Ramos (cell line): Measurements from ENCODE around the gene ATG2A.

ENCODE experiments used
- in situ Hi-C: fragments of 300-500 bp; cut with MboI; formaldehyde crosslinking; loops from one replicate; pipeline ENCODE4 v1.14.3; 2022; ENCODE audit warnings: low sequenced_read_pairs; ENCODE audit not compliant: unreplicated experiment

The ATG2A gene

DNA sequence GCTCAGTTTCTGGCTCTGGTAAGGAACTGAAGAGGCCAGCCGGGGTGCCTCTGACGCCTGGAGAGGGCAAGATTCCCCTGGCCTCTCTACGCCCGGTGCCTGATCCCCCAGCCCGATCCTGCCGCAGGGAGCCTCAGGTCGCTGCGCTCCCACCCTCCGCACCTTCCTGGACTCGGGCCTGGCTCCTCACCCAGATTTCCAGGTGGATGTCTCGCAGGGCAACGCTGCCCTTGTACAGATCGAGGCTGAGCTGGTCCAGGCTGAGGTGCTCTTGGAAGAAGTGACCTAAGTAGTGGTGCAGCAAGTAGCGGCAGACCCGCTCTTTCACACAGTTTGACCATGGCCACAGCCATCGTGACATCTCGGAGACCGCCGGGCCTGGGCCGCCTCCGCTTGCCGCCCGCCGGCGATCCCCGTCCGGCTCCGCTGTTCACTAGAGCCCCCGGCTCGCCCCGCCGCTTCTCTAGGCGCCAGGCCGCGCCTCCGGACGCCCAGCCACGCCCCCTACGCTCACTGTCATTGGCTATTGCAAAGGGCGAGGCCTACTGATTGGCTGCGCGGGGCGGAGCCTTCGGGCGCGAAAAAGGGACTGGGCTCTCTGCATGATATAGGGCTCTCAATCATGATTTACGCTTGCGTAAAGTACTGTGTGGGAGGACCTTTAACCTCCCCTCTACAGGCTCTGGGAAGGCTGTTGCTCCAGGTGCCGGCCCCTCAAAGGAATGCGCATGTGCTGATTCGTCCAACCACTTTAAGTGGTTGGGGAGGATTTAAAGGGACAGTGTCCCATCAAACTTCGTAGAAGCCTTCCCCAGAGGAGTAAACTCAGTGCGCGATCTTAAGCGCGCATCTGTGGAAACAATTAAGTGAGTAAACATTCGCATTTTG, at the start of gene ATG2A:
ATG2A (minus strand) TSS at position 435 of the 888 bp plus-strand sequence; CDS start at position 361, 74 bp downstream.
- in situ Hi-C loops = no loop called here

DNA sequence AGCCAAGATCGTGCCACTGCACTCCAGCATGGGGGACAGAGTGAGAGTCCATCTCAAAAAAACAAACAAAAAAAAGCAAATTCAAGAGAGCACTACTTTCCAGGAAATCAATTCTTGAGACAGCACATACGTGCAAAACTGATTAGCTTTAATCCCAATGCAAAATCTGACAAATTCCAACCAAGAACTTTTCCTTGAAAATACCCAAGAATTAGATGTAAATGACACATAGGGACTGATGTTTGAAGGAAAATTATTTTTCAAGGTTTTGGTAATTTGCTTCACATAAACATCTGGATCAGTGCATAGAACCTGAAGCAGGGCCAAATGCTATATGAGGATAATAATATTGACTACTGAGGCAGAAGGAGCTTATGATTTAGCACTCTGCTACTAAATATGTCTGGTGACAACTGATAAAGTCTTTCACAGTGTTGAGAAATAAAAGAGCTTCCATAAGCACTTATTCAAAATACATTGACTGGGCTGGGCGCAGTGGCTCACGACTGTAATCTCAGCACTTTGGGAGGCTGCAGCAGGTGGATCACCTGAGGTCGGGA, 46.1 kb upstream of the ATG2A start:
- in situ Hi-C loops = no loop called here

DNA sequence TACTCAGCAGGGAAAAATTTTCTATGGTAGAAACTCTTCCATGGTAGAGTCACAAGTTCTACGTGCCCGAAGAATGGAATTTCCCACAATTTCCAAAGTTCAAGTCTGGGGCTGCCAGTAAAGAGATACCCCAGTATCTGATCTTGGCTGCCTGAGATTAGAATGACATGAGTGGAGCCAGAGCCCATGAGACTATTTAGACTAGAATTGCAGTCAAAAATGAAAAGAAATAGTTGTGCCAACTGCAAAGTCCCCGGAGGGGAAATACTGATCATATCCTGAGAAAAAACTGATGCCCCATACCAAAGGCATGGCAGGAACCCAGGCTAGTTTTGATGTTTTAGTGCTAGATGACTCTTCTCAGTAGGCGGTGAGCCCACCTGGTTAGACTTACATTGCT, 43.7 kb upstream of the ATG2A start:
- in situ Hi-C loops = no loop called here

DNA sequence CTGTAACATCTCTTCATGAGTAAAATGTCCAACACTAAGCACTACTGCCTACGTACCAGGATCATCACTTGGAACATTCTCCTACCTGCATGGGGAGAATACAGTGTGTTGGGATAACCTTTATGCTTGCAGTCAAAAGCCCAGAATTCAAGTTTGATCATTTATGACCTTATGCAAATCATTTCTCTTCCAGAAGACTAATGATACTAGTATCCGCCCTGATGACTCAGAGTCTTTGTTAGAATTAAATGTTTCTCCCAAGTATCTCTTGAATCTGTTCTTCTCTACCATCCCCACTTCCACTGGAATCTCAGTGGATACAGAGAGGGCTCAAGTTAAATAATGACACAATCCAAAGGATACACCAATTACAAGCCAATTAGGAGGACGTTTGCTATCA, 42.5 kb upstream of the ATG2A start:
- in situ Hi-C loops = no loop called here

DNA sequence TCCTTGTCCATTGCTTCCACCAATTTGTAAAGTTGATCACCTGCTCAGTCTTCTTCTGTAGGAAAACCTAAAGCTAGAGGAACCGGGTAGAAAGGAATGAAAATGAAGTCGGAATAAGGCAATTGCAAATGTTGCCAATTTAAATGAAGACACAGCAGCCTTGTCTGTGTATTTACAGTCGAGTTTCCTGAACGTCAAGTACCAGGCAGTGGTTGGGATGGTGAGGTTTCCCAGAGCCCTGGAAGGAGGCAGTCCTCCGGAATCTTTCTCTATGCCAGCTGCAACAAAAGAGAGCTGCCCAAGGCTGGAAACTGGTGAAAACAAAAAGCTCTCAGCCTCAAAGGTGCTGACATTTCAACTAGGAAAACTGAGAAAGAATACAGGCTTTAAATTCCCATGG, 37.2 kb upstream of the ATG2A start:
- in situ Hi-C loops = no loop called here

DNA sequence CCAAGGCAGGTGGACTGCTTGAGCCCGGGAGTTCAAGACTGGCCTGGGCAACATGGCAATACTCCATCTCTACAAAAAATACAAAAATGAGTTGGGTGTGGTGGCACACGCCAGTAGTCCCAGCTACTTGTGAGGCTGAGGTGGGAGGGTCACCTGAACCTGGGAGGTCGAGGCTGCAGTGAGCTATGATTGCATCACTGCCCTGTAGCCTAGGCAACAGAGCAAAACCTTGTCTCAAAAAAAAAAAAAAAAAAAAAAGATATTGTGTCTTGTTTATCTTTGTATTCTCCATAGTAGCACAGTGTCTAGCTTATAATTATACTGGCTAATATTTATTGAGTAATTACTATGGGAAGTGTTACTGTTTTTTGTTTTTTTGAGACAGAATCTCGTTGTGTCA, 34.5 kb upstream of the ATG2A start:
- in situ Hi-C loops = no loop called here

DNA sequence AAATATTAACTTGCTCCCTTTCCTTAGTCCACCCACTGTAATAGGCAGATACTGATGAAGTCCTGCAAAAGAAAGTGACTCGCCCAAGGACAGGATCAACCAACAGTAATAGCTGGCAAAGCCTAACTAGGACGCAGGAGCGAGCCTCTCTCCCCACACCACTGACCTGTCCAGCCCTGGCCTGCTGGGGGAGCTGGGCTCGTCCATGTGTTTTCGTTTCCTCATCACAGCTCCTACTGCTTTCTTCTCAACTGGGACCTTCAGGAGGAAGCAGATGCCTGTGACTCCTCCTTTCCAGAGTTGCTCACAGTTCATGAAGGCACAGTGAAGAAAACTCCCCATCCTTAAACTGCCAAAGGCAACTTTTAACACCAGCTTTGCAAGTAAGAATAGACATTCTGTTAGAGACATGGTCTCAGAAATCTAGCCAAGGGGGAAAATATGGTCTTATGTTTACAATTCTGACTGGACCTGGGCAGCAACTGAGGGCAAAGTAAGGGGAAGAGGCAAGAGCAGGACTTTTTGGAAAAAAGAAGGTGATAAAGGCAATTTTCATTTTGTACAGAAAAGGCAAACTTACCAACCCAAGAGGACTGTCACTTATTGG, 30.3 kb upstream of the ATG2A start:
- in situ Hi-C loops = no loop called here

DNA sequence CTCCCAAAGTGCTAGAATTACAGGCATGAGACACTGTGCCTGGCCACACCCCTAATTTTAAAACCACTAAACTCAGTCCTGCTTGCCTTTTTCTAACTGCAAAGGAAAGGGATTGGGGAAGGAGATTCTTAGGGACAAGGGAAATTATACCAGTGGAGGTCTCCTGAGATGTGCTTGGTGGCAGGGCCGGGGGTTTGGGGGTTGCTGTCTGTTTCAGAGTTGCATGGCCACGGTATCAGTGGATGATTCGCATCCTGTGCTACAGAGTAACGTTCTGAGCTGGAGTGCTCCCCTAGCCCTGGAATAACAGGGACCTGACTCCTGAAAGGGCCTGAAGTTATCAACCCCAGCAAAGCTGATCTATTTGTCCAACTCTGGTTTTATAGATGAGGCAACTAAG, 19.5 kb upstream of the ATG2A start:
- in situ Hi-C loops = no loop called here

DNA sequence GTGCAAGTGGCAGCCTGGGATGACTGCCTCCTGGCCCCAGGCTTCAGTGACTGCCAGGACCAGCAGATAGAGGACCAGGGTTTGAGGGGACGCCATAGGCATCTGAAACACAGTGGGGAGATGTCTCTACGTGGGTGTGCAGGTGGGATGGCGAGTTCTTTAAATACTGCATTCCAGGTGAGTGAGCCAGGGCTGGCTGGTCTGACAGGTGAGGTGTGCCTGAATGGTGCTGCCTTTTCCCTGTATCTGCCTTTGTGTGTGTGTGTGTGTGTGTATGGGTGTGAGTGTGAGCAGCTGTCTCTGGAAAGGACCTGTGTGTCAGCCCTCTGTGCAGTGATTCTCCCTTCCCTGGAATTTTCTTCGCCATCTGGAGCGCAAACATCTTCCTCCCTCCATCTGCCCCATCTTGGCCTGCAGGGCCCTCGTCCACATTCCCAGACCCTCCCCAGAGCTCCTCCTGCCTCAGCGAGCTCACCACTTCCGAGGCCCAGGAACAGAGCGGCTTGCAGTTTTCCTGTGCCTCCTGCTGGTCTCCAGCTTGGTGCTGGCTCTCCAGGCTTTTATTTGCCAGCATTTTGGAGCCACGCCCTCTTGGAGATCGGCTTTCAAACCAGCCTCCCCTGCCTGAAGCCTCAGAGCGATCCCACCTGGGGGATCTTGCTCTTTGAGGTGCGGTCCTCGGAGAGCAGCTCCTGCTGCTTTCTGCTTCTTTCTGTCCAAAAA, 18.5 kb upstream of the ATG2A start, which contains the start of gene GPHA2:
GPHA2 (minus strand) TSS at position 535 of the 723 bp plus-strand sequence; CDS start at position 102, 433 bp downstream.
- in situ Hi-C loops = no loop called here

DNA sequence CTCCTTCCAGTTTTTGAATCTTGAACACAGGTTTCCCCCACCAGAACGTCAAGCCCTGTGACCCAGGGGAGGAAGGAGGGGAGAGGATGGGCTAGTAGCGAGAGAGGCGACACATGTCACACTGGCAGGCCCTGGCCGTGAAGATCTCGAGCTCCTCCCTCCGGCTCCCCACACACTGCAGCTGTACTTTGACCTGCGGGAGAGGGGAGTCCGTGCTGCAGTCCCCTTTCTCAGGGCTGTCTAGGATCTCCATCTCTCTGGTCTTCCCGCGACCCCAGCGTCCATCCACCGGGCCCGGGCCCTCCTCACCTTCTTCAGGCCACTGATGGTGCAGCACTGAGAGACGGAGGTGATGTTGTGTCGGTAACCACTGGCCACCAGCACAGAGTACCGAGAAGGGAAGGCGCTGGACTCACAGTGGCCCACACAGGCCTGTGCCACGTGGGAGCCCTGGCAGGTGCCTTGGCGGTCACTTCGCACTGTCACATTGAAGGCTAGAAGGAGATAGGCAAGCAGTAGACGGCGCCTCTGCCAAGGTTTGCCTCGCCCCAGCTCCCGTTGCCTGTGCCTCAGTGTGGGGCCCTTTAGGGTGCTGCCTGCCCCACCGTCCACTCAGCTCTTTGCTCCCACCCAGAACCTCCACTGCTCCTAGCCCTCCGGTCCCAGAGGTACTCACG, 17.8 kb upstream of the ATG2A start:
- in situ Hi-C loops = no loop called here

DNA sequence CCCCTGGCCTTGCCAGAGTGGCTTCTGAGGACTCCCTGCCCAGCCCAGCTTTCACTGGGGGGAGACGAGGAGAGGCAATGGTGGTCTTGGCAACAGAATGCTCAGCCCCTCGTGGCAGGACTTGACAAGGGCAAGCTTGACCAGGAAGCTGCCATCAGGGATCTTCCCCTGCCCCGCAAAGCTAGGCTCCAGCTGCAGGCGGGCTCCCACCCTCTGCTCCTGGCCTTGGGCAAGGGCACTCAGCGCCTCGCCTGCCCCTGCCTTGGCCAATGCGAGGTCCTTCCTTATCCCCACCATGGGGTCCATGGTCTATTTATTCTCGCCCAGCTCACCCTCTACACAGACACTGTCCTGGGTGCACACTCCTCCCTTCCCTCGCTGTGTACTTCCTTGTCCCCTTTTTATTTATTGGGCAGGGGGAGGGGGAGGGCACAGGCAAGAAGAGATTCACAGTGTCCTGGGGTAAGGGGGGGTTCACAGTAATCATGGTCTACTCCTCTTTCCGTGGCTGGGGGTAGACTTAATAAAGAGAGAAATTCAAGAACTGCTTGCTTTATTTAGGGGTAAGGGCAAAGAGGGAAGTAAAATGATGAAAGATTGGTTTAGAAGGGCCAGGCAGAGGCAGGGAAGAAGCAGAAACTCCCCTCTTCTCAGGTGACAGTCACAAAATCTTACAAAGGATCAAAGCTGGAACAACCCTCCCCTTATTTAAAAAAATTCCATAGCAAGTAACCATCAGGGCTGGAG, 17.1 kb upstream of the ATG2A start:
- in situ Hi-C loops = no loop called here

DNA sequence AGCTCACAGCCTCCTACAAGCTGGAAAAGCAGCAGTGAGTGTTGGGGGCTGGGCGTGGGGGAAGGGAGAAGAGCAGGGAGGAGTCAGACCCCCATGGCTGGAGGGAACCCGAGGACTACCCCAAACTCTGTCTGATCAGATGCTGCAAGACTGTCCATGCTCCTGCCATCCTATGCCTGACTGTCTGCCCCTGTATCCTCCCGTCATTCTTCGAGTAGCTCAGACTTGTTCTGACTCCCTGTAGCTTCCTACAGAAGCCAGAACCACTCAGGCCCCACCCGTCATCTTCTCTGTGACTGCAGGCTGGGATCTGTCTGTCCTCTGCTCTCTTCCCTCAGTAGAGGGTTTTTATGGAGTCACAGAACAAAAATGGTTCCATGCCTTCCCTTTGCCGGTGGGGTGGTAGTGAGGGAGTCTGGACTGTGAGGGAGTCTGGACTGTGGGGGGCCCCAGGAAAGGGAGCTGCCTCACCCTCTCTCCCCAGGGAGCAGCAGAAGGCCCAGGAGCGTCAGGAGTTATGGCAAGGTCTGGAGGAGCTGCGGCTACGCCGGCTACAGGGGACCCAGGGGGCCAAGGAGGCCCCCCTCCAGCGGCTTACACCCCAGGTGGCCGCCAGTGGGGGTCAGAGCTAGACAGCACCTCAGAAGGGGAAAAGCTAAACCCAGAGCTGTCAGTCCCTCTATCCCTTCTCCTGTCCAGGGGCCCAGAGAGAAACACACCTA, 16.4 kb upstream of the ATG2A start:
- in situ Hi-C loops = no loop called here

DNA sequence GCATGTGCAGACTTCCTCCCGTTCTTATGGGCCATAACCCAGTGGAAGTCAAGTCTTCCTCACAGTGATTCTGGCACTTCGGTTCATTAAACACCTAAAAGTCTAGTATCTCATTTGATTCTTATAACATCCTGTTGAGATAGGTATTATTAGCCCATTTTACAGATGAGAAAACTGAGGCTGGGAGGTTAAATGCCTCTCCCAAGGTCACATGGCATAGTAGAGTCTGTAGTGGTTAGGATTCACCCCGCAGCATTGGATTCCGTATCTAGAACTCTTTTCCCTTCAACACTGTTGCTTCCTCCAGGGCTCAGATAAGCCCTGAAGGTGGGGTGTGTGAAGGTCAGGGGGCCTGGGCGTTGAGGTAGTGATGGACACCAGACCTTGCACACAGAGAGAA, 15.3 kb upstream of the ATG2A start:
- in situ Hi-C loops = no loop called here

DNA sequence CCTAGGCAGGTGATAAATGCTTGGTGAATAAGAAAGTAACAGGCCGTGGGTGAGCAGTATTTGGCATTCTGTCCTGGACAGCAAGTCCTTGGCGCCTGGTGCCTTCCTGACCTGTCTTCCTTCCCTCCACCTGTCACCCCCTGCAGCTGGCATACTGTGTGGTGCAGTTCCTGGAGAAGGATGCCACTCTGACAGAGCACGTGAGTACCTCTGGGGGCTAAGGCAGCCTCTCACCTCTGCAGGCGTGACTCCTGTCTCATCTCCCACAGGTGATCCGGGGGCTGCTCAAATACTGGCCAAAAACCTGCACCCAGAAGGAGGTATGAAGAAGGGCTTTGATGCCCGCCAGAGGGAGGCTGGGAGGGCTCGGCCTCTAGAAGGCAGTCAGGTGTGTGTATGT, 14.3 kb upstream of the ATG2A start:
- in situ Hi-C loops = no loop called here

DNA sequence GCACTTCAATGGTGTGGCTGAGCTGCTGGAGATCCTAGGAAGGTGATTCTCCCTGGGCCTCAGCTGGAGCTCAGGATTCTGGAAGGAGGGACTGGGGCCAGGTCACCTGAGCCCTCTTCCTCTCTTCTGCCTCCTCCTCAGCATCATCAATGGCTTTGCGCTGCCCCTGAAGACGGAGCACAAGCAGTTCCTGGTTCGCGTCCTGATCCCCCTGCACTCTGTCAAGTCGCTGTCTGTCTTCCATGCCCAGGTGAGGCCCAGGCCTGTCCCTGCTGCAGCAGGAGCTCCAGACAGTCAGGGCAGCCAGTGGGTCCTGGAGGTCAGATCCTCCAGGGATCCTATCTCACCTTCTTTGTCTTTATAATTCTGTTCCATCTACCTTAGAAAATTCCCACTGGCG, 13.3 kb upstream of the ATG2A start:
- in situ Hi-C loops = no loop called here

DNA sequence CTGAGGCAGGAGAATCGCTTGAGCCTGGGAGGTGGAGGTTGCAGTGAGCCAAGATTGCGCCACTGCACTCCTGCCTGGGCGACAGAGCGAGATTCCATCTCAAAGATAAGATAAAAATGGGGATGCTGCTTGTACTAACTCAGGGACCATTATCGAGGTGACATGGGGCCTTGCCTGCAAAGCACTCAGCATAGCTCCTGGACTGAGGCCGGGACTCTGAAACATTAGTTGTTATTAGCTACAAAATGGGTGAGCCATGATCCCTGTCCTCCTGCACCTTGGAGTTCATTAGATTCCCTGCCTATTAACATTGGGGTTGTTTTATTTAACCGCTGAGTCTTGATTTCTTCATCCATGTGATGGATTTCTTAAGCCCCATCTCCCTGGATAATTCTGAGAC, 12.6 kb upstream of the ATG2A start:
- in situ Hi-C loops = no loop called here

DNA sequence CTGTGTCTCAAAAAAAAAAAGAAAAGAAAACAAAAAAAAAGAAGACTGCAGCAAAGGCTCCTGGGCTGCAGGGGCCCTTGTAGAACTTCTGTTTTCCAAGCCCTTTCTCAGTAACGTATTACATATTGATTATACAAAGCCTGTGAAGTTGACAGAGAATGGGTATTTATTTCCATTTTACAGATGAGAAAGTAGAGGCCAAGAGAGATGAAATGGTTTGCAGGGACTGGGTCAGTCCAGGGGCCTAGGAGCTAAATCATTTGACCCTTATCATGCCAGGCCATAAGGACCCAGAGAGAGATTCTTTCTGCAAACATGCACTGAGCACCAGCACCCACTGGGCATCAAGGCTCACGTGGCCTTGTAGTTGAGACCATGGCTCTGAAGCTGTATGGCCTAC, 11.9 kb upstream of the ATG2A start:
- in situ Hi-C loops = no loop called here

DNA sequence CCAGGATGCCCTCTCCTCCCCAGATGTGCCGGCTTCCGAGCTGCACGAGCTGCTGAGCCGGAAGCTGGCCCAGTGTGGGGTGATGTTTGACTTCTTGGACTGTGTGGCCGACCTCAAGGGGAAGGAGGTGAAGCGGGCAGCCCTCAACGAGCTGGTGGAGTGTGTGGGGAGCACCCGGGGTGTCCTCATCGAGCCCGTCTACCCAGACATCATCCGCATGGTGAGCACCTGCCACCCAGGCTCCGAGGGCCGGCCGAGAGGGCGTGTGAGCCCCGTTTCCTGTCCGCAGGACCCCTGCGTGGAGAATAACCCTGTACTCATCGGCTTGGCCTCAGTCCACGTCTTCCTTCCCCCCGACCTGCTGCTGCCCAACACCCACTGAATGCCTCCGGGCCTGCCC, 9.7 kb upstream of the ATG2A start:
- in situ Hi-C loops = no loop called here
